D341Med (cell line): ENCODE measurements around the gene AHNAK2.
"Not testable (repeated sequence)": the region's sequence is repeated elsewhere in the genome, so short reads cannot be mapped to it uniquely, and the experiment has no call there.

Source experiments
- DNase-seq: peaks from one replicate; pipeline ENCODE4 v3.0.0; 2012; ENCODE audit warnings: low spot score

The AHNAK2 gene

GRCh38 chr14:104977681-104978653 lies at the start of gene AHNAK2:
Gene AHNAK2, minus strand, starts transcription at chr14:104978374. Its CDS starts 137 bp downstream, at chr14:104978237.
- peak; percentile 97 for DNase-seq

- not testable (repeated sequence) for DNase-seq
Observed at GRCh38 chr14:105027718-105028117, 49.5 kb upstream of the AHNAK2 start.

- no peak for DNase-seq
Observed at GRCh38 chr14:105026802-105027563, 48.8 kb upstream of the AHNAK2 start.

- DNase-seq, result no peak
Observed at GRCh38 chr14:105026033-105026785, 48.0 kb upstream of the AHNAK2 start.

- DNase-seq, result no peak
Observed at GRCh38 chr14:105025429-105025828, 47.3 kb upstream of the AHNAK2 start.

- no peak for DNase-seq
Observed at GRCh38 chr14:105023791-105024480, 45.8 kb upstream of the AHNAK2 start.

GRCh38 chr14:105023144-105023543 lies 45.0 kb upstream of the AHNAK2 start:
- DNase-seq, result no peak

GRCh38 chr14:105022276-105022670 lies 44.1 kb upstream of the AHNAK2 start:
- no peak for DNase-seq

GRCh38 chr14:105021656-105022275 lies 43.6 kb upstream of the AHNAK2 start:
- DNase-seq, result peak; percentile 75

- peak; percentile 100 for DNase-seq
Observed at GRCh38 chr14:105020815-105021655, 42.9 kb upstream of the AHNAK2 start, which contains the start of gene CDCA4. Gene CDCA4, minus strand, starts transcription at chr14:105021083. Its CDS starts 9,154 bp downstream, at chr14:105011929.

GRCh38 chr14:105019861-105020814 lies 42.0 kb upstream of the AHNAK2 start:
- DNase-seq, result peak; percentile 70

- DNase-seq, result no peak
Observed at GRCh38 chr14:105018414-105018813, 40.2 kb upstream of the AHNAK2 start.

GRCh38 chr14:105015905-105016304 lies 37.7 kb upstream of the AHNAK2 start:
- DNase-seq, result peak; percentile 1

GRCh38 chr14:105015242-105015641 lies 37.1 kb upstream of the AHNAK2 start:
- peak; percentile 11 for DNase-seq

GRCh38 chr14:105014631-105015030 lies 36.5 kb upstream of the AHNAK2 start:
- DNase-seq, result peak; percentile 17

- DNase-seq, result peak; percentile 19
Observed at GRCh38 chr14:105014032-105014431, 35.9 kb upstream of the AHNAK2 start.

GRCh38 chr14:105013150-105013785 lies 35.1 kb upstream of the AHNAK2 start:
- DNase-seq, result peak; percentile 64
